H9 (cell line): ENCODE data around the gene MCF2L. TPM values are rescaled to one million over a fixed set of nuclear protein-coding genes. Genes with fewer than 3 reads are reported as not detected.

Experiments
- DNase-seq: peaks from one replicate; pipeline ENCODE4 v3.0.0-alpha.2; 2017
- H2AFZ ChIP-seq: one replicate; pipeline ENCODE4 v1.6.1; 2013; ENCODE audit warnings: mild to moderate bottlenecking, low read length, control low read depth, moderate library complexity
- H2AK5ac ChIP-seq: 2 replicates; pipeline ENCODE4 v1.6.1; 2013; ENCODE audit warnings: low read length, control low read depth, mixed read lengths; ENCODE audit not compliant: insufficient read length
- H2BK120ac ChIP-seq: one replicate; pipeline ENCODE4 v1.6.1; 2013; ENCODE audit warnings: low read depth, mild to moderate bottlenecking, low read length, control low read depth, inconsistent platforms; ENCODE audit not compliant: poor library complexity, severe bottlenecking
- H2BK12ac ChIP-seq: 2 replicates; pipeline ENCODE4 v1.6.1; 2013; ENCODE audit warnings: low read length, control low read depth, mixed read lengths, low read depth; ENCODE audit not compliant: insufficient read length
- H2BK15ac ChIP-seq: 2 replicates; pipeline ENCODE4 v1.6.1; 2013; ENCODE audit warnings: low read depth, low read length, control low read depth
- H2BK20ac ChIP-seq: one replicate; pipeline ENCODE4 v1.6.1; 2013; ENCODE audit warnings: low read depth, mild to moderate bottlenecking, low read length, control low read depth, inconsistent platforms; ENCODE audit not compliant: poor library complexity, severe bottlenecking
- H2BK5ac ChIP-seq: 2 replicates; pipeline ENCODE4 v1.6.1; 2013; ENCODE audit warnings: low read length, control low read depth, mixed read lengths; ENCODE audit not compliant: insufficient read length
- H3K14ac ChIP-seq: 2 replicates; pipeline ENCODE4 v1.6.1; 2013; ENCODE audit warnings: low read length, control low read depth; ENCODE audit not compliant: insufficient read depth
- H3K18ac ChIP-seq: 2 replicates; pipeline ENCODE4 v1.6.1; 2013; ENCODE audit warnings: low read depth, mild to moderate bottlenecking, mixed read lengths, low read length, control low read depth; ENCODE audit not compliant: insufficient read length
- H3K23ac ChIP-seq: 2 replicates; pipeline ENCODE4 v1.6.1; 2013; ENCODE audit warnings: low read length, control low read depth, mixed read lengths, low read depth; ENCODE audit not compliant: insufficient read length
- H3K23me2 ChIP-seq: 2 replicates; pipeline ENCODE4 v1.6.1; 2013; ENCODE audit warnings: low read depth, mild to moderate bottlenecking, mixed read lengths, low read length, control low read depth; ENCODE audit not compliant: insufficient read length, poor library complexity, severe bottlenecking
- H3K27ac ChIP-seq: 2 replicates; pipeline ENCODE4 v1.5.1; 2013; ENCODE audit warnings: low read length, control low read depth, mixed read lengths, low read depth; ENCODE audit not compliant: insufficient read length
- H3K27me3 ChIP-seq: 2 replicates; pipeline ENCODE4 v1.6.1; 2013; ENCODE audit warnings: low read length, control low read depth, inconsistent platforms; ENCODE audit not compliant: insufficient read depth
- H3K4ac ChIP-seq: 2 replicates; pipeline ENCODE4 v1.6.1; 2013; ENCODE audit warnings: low read depth, mild to moderate bottlenecking, control low read depth, inconsistent platforms, low read length, moderate library complexity
- H3K4me1 ChIP-seq: 2 replicates; pipeline ENCODE4 v1.6.1; 2013; ENCODE audit warnings: low read length, control low read depth, inconsistent platforms; ENCODE audit not compliant: insufficient read depth
- H3K4me2 ChIP-seq: 2 replicates; pipeline ENCODE4 v1.6.1; 2013; ENCODE audit warnings: low read length, control low read depth, mixed read lengths; ENCODE audit not compliant: insufficient read length, insufficient read depth
- H3K56ac ChIP-seq: 2 replicates; pipeline ENCODE4 v1.6.1; 2013; ENCODE audit warnings: low read depth, mild to moderate bottlenecking, mixed read lengths, low read length, control low read depth; ENCODE audit not compliant: insufficient read length
- H3K79me1 ChIP-seq: 2 replicates; pipeline ENCODE4 v1.6.1; 2013; ENCODE audit warnings: low read depth, mild to moderate bottlenecking, moderate library complexity, low read length, control low read depth, inconsistent platforms; ENCODE audit not compliant: insufficient read depth, poor library complexity, severe bottlenecking
- H3K79me2 ChIP-seq: 2 replicates; pipeline ENCODE4 v1.6.1; 2013; ENCODE audit warnings: low read length, control low read depth, inconsistent platforms; ENCODE audit not compliant: insufficient read depth
- H3K9ac ChIP-seq: 2 replicates; pipeline ENCODE4 v1.6.1; 2013; ENCODE audit warnings: low read length, control low read depth, mixed read lengths; ENCODE audit not compliant: insufficient read length; ENCODE audit errors: extremely low read depth
- H3K9me3 ChIP-seq: one replicate; pipeline ENCODE4 v1.6.1; 2013; ENCODE audit warnings: low read depth, low read length, inconsistent platforms; ENCODE audit not compliant: control insufficient read depth
- H3T11ph ChIP-seq: one replicate; pipeline ENCODE4 v1.6.1; 2013; ENCODE audit warnings: mild to moderate bottlenecking, low read length, control low read depth, inconsistent platforms
- H4K20me1 ChIP-seq: one replicate; pipeline ENCODE4 v1.6.1; 2013; ENCODE audit not compliant: control insufficient read depth, insufficient read length, insufficient read depth
- H4K5ac ChIP-seq: 2 replicates; pipeline ENCODE4 v1.6.1; 2013; ENCODE audit warnings: low read depth, mild to moderate bottlenecking, mixed read lengths, low read length, control low read depth; ENCODE audit not compliant: insufficient read length
- H4K8ac ChIP-seq: replicated peaks from 2 replicates; pipeline ENCODE4 v1.6.1; 2013; ENCODE audit warnings: low read length, control low read depth, mixed read lengths, low read depth; ENCODE audit not compliant: insufficient read length
- H4K91ac ChIP-seq: 2 replicates; pipeline ENCODE4 v1.6.1; 2013; ENCODE audit warnings: low read depth, mild to moderate bottlenecking, moderate library complexity, mixed read lengths, low read length, control low read depth; ENCODE audit not compliant: insufficient read length
- H3K27ac Mint-ChIP-seq, 3 experiments: 2 replicates in 2 of 3; 3 replicates in 1 of 3; pipeline ENCODE4 v1.8.0; 2020 to 2021; ENCODE audit warnings: mixed read lengths in 3 of 3, mild to moderate bottlenecking in 1 of 3, moderate library complexity in 1 of 3
- H3K27me3 Mint-ChIP-seq: 2 replicates; pipeline ENCODE4 v1.8.0; 2021; ENCODE audit warnings: low read depth, mild to moderate bottlenecking, moderate library complexity, mixed read lengths
- H3K36me3 Mint-ChIP-seq, 3 experiments: 2 replicates in 2 of 3; 3 replicates in 1 of 3; pipeline ENCODE4 v1.8.0; 2020 to 2021; ENCODE audit warnings: low read depth in 3 of 3, mixed read lengths in 3 of 3; ENCODE audit not compliant: insufficient read depth in 1 of 3
- H3K4me1 Mint-ChIP-seq, 2 experiments: 2 replicates each; pipeline ENCODE4 v1.8.0; 2020; ENCODE audit warnings: mixed read lengths in 2 of 2
- H3K4me3 Mint-ChIP-seq, 2 experiments: 2 replicates in 1 of 2; 3 replicates in 1 of 2; pipeline ENCODE4 v1.8.0; 2020 to 2021; ENCODE audit warnings: mild to moderate bottlenecking in 2 of 2, mixed read lengths in 2 of 2, moderate library complexity in 1 of 2
- H3K9me3 Mint-ChIP-seq, 2 experiments: 2 replicates in 1 of 2; 3 replicates in 1 of 2; pipeline ENCODE4 v1.8.0; 2020; ENCODE audit warnings: mild to moderate bottlenecking in 2 of 2, mixed read lengths in 2 of 2, moderate library complexity in 1 of 2
- WGBS: extraction: QIAGEN DNeasy Blood & Tissue Kit; methylation state at CpG from one replicate; pipeline ENCODE4 v1.1.7; 2013; ENCODE audit warnings: missing lambda C conversion rate, low lambda C conversion rate, mixed read lengths; ENCODE audit not compliant: insufficient read length; ENCODE audit errors: extremely low coverage; 5-methylcytosine and 5-hydroxymethylcytosine counted together
- total RNA-seq: library from RNA; stranded (reverse); gene quantifications from 2 replicates; pipeline ENCODE4 v1.2.1, GENCODE V29; 2021
- TF ChIP-seq, protein P1 (sequence below): fragments of 200-600 bp; sonication (generic); conservative IDR thresholded peaks from 3 replicates; pipeline ENCODE4 v1.8.0; 2021; ENCODE audit warnings: antibody characterized with exemption, mild to moderate bottlenecking

The MCF2L gene
- total RNA-seq, 1 experiment from 2014 or later: 18.5 TPM

DNA sequence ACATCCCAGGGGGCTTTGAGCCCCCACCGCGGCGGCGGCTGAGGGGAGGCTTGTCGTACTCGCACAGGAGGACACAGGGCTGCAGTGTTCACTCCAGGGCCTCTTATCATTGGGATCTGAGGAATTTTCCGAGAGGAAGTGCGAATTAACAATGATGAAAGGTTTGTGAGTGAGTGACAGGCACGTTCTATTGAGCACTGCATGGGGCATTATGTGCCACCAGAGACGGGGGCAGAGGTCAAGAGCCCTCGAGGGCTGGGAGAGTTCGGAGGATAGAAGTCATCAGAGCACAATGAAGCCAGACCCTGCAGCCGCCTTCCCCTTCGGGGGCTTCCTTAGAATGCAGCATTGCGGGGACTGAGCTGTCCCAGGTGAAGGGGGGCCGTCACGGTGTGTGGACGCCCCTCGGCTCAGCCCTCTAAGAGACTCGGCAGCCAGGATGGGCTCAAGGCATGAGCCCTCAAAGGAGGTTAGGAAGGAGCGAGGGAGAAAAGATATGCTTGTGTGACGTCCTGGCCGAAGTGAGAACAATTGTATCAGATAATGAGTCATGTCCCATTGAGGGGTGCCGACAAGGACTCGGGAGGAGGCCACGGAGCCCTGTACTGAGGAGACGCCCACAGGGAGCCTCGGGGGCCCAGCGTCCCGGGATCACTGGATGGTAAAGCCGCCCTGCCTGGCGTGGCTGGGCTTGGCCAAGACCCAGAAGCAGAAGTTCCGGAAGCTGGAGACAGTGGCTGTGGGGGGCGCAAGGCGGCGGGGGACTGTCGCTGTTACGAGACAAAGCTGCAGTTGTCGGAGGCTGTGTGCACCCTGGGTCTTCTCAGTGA is 53.9 kb downstream of the MCF2L start:
- H3K4me1 ChIP-seq: no peaks in the 10 kb centered on the region; the same call in 1 of the 2 replicates
- WGBS: no CpG with 5 or more reads among the region's 39 CpGs
- no peaks in the 10 kb centered on the region for H3K23me2 ChIP-seq
- H3K27ac Mint-ChIP-seq: peak overlapping the region; percentile 64 to 97 (median 94)
- peak; percentile 66 for DNase-seq
- peak overlapping the region; percentile 87 for H3K14ac ChIP-seq
- H2AFZ ChIP-seq: no peak overlapping the region
- H3K27me3 Mint-ChIP-seq: peaks cover 5% of the 10 kb centered on the region
- no peak overlapping the region for H3T11ph ChIP-seq
- no peak overlapping the region for H3K9ac ChIP-seq
- no peak overlapping the region for H3K27ac ChIP-seq
- H3K9me3 Mint-ChIP-seq: no peaks in the 10 kb centered on the region
- no peak overlapping the region for H2BK120ac ChIP-seq
- no peak overlapping the region for H4K8ac ChIP-seq
- H3K23ac ChIP-seq: no peak overlapping the region
- no peak overlapping the region for H4K5ac ChIP-seq
- no peaks in the 10 kb centered on the region; a peak in 2 of 7 replicates for H3K36me3 Mint-ChIP-seq
- H2BK15ac ChIP-seq: no peak overlapping the region
- no peak overlapping the region for H2BK5ac ChIP-seq
- no peaks in the 10 kb centered on the region for H3K79me2 ChIP-seq
- peak overlapping the region in 1 of 2 experiments; percentile 39; a peak in 2 of 5 replicates for H3K4me3 Mint-ChIP-seq
- no peak overlapping the region for H2BK12ac ChIP-seq
- H3K4me2 ChIP-seq: no peak overlapping the region
- peak overlapping the region; percentile 86 for H3K18ac ChIP-seq
- TF ChIP-seq, protein P1, sequence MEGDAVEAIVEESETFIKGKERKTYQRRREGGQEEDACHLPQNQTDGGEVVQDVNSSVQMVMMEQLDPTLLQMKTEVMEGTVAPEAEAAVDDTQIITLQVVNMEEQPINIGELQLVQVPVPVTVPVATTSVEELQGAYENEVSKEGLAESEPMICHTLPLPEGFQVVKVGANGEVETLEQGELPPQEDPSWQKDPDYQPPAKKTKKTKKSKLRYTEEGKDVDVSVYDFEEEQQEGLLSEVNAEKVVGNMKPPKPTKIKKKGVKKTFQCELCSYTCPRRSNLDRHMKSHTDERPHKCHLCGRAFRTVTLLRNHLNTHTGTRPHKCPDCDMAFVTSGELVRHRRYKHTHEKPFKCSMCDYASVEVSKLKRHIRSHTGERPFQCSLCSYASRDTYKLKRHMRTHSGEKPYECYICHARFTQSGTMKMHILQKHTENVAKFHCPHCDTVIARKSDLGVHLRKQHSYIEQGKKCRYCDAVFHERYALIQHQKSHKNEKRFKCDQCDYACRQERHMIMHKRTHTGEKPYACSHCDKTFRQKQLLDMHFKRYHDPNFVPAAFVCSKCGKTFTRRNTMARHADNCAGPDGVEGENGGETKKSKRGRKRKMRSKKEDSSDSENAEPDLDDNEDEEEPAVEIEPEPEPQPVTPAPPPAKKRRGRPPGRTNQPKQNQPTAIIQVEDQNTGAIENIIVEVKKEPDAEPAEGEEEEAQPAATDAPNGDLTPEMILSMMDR: no peak
- no peak overlapping the region for H3K4ac ChIP-seq
- H2BK20ac ChIP-seq: no peak overlapping the region
- no peak overlapping the region for H2AK5ac ChIP-seq
- peaks cover 13 to 21% of the 10 kb centered on the region in 2 experiments for H3K4me1 Mint-ChIP-seq
- no peak overlapping the region for H4K91ac ChIP-seq
- H3K79me1 ChIP-seq: no peaks in the 10 kb centered on the region
- no peaks in the 10 kb centered on the region for H3K9me3 ChIP-seq
- H3K27me3 ChIP-seq: no peaks in the 10 kb centered on the region
- H4K20me1 ChIP-seq: no peaks in the 10 kb centered on the region
- no peak overlapping the region for H3K56ac ChIP-seq
